ENCODE results near the gene POMT2.
"Not testable (repeated sequence)": the region's sequence is repeated elsewhere in the genome, so short reads cannot be mapped to it uniquely, and the experiment has no call there.

DNA sequence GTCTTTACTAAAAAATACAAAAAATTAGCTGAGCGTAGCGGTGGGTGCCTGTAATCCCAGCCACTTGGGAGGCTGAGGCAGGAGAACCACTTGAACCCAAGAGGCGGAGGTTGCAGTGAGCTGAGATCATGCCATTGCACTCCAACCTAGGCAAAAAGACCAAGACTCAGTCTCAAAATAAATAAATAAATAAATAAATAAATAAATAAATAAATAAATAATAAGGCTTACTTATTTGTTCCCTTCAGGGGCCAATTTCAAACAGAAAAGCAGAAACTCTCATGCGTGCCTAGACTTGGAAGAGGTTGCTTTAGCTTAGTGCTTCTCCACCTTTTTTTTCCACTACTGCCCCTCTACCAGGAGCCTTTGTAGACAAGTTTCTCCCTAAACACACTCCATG lies 39.8 kb downstream of the POMT2 start:
- TF ChIP-seq, protein P1, sequence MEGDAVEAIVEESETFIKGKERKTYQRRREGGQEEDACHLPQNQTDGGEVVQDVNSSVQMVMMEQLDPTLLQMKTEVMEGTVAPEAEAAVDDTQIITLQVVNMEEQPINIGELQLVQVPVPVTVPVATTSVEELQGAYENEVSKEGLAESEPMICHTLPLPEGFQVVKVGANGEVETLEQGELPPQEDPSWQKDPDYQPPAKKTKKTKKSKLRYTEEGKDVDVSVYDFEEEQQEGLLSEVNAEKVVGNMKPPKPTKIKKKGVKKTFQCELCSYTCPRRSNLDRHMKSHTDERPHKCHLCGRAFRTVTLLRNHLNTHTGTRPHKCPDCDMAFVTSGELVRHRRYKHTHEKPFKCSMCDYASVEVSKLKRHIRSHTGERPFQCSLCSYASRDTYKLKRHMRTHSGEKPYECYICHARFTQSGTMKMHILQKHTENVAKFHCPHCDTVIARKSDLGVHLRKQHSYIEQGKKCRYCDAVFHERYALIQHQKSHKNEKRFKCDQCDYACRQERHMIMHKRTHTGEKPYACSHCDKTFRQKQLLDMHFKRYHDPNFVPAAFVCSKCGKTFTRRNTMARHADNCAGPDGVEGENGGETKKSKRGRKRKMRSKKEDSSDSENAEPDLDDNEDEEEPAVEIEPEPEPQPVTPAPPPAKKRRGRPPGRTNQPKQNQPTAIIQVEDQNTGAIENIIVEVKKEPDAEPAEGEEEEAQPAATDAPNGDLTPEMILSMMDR (IDR thresholded peaks at IDR 0.05) = not testable (repeated sequence)
- not testable (repeated sequence) for TF ChIP-seq POLR2A, EP300 (IDR thresholded peaks at IDR 0.05)
